K562 (cell line): ENCODE measurements around the gene CCDC60. TPM values are rescaled to one million over a fixed set of nuclear protein-coding genes. Genes with fewer than 3 reads are reported as not detected.
A peak's percentile ranks its signal among the peaks of the same experiment; 100 is the strongest.

ENCODE experiments used
- ATAC-seq: fragments of 200-7000 bp; cut with Tn5 transposase; 3 replicates; pipeline ENCODE4 v1.9.1; 2020; ENCODE audit warnings: moderate library complexity
- BruUV-seq: library from RNA; stranded (reverse); fragments of 400-500 nt; replicated peaks from 2 replicates; lab custom pipeline; 2021; lab: Mats Ljungman, UMichigan
- CTCF ChIA-PET: fragments of 300-600 bp; formaldehyde crosslinking; extraction: SDS; loops from one replicate; lab custom pipeline; 2021; ENCODE audit warnings: low intra/inter-chr PET ratio; lab: Yijun Ruan, JAX
- POLR2A ChIA-PET: fragments of 300-600, 350-650 bp; sonication (Branson Sonifier 250); formaldehyde crosslinking; extraction: SDS; loops from one replicate; lab custom pipeline; 2021; ENCODE audit warnings: antibody characterized with exemption, inconsistent platforms; lab: Yijun Ruan, JAX
- DNase-seq, 4 experiments: peaks; one replicate each; pipeline versions ENCODE4 v3.0.0 to v3.0.0-alpha.2; 2011 to 2018; ENCODE audit warnings: low spot score in 3 of 4, mixed read lengths in 3 of 4; ENCODE audit errors: extremely low read depth in 1 of 4
- FAIRE-seq: peaks from 2 replicates; lab custom pipeline; 2011; peaks lifted over from hg19 to GRCh38; lab: Jason Lieb, UNC
- H2AFZ ChIP-seq: 2 replicates; pipeline ENCODE4 v1.6.0; 2011; ENCODE audit warnings: low read depth, low read length, control low read depth, inconsistent platforms
- H3K27ac ChIP-seq: fragments of 200-600 bp; 3 replicates; pipeline ENCODE4 v1.8.0; 2011; ENCODE audit warnings: low read depth, mild to moderate bottlenecking, control low read depth, inconsistent platforms, low read length, moderate library complexity, mixed read lengths; ENCODE audit errors: extremely low read depth
- H3K27me3 ChIP-seq, 2 experiments: fragments of 300-600 bp in 1 of 2; 2 replicates in 1 of 2; 3 replicates in 1 of 2; pipeline versions ENCODE4 v1.6.0 to v1.8.0; 2011; ENCODE audit warnings: inconsistent platforms in 2 of 2, low read length in 2 of 2, mild to moderate bottlenecking in 1 of 2, mixed read lengths in 1 of 2, moderate library complexity in 1 of 2; ENCODE audit not compliant: control insufficient read depth in 2 of 2, insufficient read depth in 2 of 2
- H3K36me3 ChIP-seq: fragments of 300-600 bp; 3 replicates; pipeline ENCODE4 v1.8.0; 2011; ENCODE audit warnings: mild to moderate bottlenecking, low read length, inconsistent platforms; ENCODE audit not compliant: control insufficient read depth, insufficient read depth
- H3K4me1 ChIP-seq, 2 experiments: fragments of 200-600 bp in 1 of 2; replicated peaks in 1 of 2; 2 replicates in 1 of 2; 3 replicates in 1 of 2; pipeline versions ENCODE4 v1.5.1 to v1.8.0; 2011; ENCODE audit warnings: inconsistent platforms in 2 of 2, low read length in 2 of 2, mild to moderate bottlenecking in 1 of 2, mixed read lengths in 1 of 2, moderate library complexity in 1 of 2; ENCODE audit not compliant: control insufficient read depth in 2 of 2, insufficient read depth in 2 of 2
- H3K4me2 ChIP-seq: 2 replicates; pipeline ENCODE4 v1.6.1; 2011; ENCODE audit warnings: low read length, control low read depth, inconsistent platforms, mixed read lengths; ENCODE audit not compliant: insufficient read depth
- H3K4me3 ChIP-seq: fragments of 200-600 bp; sonication (generic), shearing (Covaris generic); 2 replicates; pipeline ENCODE4 v1.5.1; 2016; ENCODE audit warnings: control low read depth, inconsistent platforms
- H3K79me2 ChIP-seq: fragments of 200-600 bp; 3 replicates; pipeline ENCODE4 v1.8.0; 2011; ENCODE audit warnings: low read length, inconsistent platforms; ENCODE audit not compliant: control insufficient read depth, insufficient read depth
- H3K9ac ChIP-seq, 2 experiments: 2 replicates each; pipeline versions ENCODE4 v1.6.0 to v1.6.1; 2011; ENCODE audit warnings: low read depth in 2 of 2, low read length in 2 of 2, control low read depth in 1 of 2, inconsistent platforms in 1 of 2, mild to moderate bottlenecking in 1 of 2, mixed read lengths in 1 of 2; ENCODE audit not compliant: insufficient read depth in 1 of 2
- H3K9me1 ChIP-seq: one replicate; pipeline ENCODE4 v1.6.0; 2011; ENCODE audit warnings: inconsistent platforms, mild to moderate bottlenecking, low read length, moderate library complexity; ENCODE audit not compliant: control insufficient read depth, insufficient read depth
- H3K9me3 ChIP-seq: replicated peaks from 2 replicates; pipeline ENCODE4 v1.5.1; 2011; ENCODE audit warnings: low read depth, low read length, inconsistent platforms; ENCODE audit not compliant: control insufficient read depth, insufficient read depth
- H4K20me1 ChIP-seq: replicated peaks from 2 replicates; pipeline ENCODE4 v1.6.1; 2011; ENCODE audit warnings: low read length, inconsistent platforms, mixed read lengths; ENCODE audit not compliant: control insufficient read depth, insufficient read depth
- CBFA2T3 ChIP-seq: fragments of 450-650 bp; IDR thresholded peaks from 2 replicates; pipeline ENCODE4 v1.6.1; 2017
- ESRRA ChIP-seq: fragments of 450-650 bp; IDR thresholded peaks from 2 replicates; pipeline ENCODE4 v1.6.1; 2014; ENCODE audit warnings: low read depth, mild to moderate bottlenecking, moderate library complexity, borderline replicate concordance
- EZH2 ChIP-seq: IDR thresholded peaks from 2 replicates; pipeline ENCODE4 v1.6.1; 2012; ENCODE audit warnings: low read depth, mild to moderate bottlenecking, inconsistent platforms, low read length, borderline replicate concordance
- NFE2L1 ChIP-seq: fragments of 450-650 bp; IDR thresholded peaks from 2 replicates; pipeline ENCODE4 v1.6.1; 2016; ENCODE audit warnings: missing genetic modification characterization, low read depth, mild to moderate bottlenecking, missing compliant biosample characterization, moderate library complexity, borderline replicate concordance
- NKRF ChIP-seq: fragments of 450-650 bp; IDR thresholded peaks from 2 replicates; pipeline ENCODE4 v1.6.1; 2016; ENCODE audit warnings: borderline replicate concordance
- PHTF2 ChIP-seq: fragments of 250-450 bp; sonication (Bioruptor Pico); IDR thresholded peaks from 2 replicates; pipeline ENCODE4 v1.5.0; 2021; ENCODE audit warnings: mild to moderate bottlenecking
- ZNF717 ChIP-seq: fragments of 250-450 bp; sonication (Bioruptor Pico); IDR thresholded peaks from 2 replicates; pipeline ENCODE4 v1.5.0; 2021
- ZNF740 ChIP-seq, 3 experiments: fragments of 200-800 bp in 1 of 3; sonication (Bioruptor generic) in 1 of 3; sonication (generic) in 1 of 3; formaldehyde crosslinking in 1 of 3; IDR thresholded peaks; 2 replicates each; pipeline versions ENCODE4 v1.6.1 to v1.8.0; 2016 to 2022; ENCODE audit warnings: mild to moderate bottlenecking in 2 of 3, missing compliant biosample characterization in 2 of 3, missing genetic modification characterization in 2 of 3, missing genetic modification reagents in 1 of 3
- ZNF764 ChIP-seq: fragments of 250-450 bp; sonication (Bioruptor Pico); IDR thresholded peaks from 2 replicates; pipeline ENCODE4 v1.4.0; 2020; ENCODE audit warnings: low read depth, mild to moderate bottlenecking, moderate library complexity
- WGBS: fragments of 100-300 bp; shearing (Covaris generic); methylation state at CpG from one replicate; pipeline ENCODE4 v1.1.6; 2016; ENCODE audit warnings: low coverage, mixed read lengths; ENCODE audit not compliant: insufficient coverage; ENCODE audit errors: missing lambda C conversion rate; 5-methylcytosine and 5-hydroxymethylcytosine counted together
- in situ Hi-C: fragments of 300-500 bp; cut with MboI; formaldehyde crosslinking; loops from 4 replicates; pipeline ENCODE4 v1.15.0; 2018; ENCODE audit warnings: inconsistent platforms, mixed read lengths
- intact Hi-C: fragments of 100-400 bp; cut with micrococcal nuclease; formaldehyde crosslinking; loops from 2 replicates; pipeline ENCODE4 v1.14.2; 2022
- polyA plus RNA-seq, 8 experiments: library from polyadenylated mRNA; depleted of rRNA in 4 of 8; stranded (reverse) in 5 of 8; unstranded in 3 of 8; fragments of >200 nt; fragmentation: Nextera tagmentation in 2 of 8; fragmentation: Illumina TruSeq in 1 of 8; extraction: Ambion mirVana in 2 of 8; extraction: Trizol in 1 of 8; gene quantifications; 2 replicates each; pipeline versions ENCODE4 v1.2.1 to v1.2.3, GENCODE V29; 2011 to 2014; ENCODE audit warnings: inconsistent platforms in 1 of 8, missing spikeins in 1 of 8
- total RNA-seq, 7 experiments: library from RNA; depleted of rRNA in 6 of 7; stranded (reverse); fragments of >200 nt in 6 of 7; fragmentation: Illumina TruSeq in 2 of 7; extraction: Trizol in 2 of 7; gene quantifications; 2 replicates each; pipeline versions ENCODE4 v1.2.1 to v1.2.3, GENCODE V29; 2011 to 2021; ENCODE audit warnings: low replicate concordance in 1 of 7

CCDC60 gene
- total and polyA plus RNA-seq, 9 of the 15 experiments (the other 6 are each of a cell fraction or from before 2014, with no cell fraction given): not detected

- no peak overlapping the region for H2AFZ ChIP-seq
- no peak for ATAC-seq
- no peak overlapping the region for H3K4me2 ChIP-seq
- H3K4me3 ChIP-seq: no peak overlapping the region
- no peak for FAIRE-seq
- ChIA-PET POLR2A (no interaction called here), CTCF (no interaction called here)
- no peaks in the 10 kb centered on the region for H3K27me3 ChIP-seq
- no peaks in the 10 kb centered on the region; the same call in 1 of the 2 replicates for H4K20me1 ChIP-seq
- no peak overlapping the region for H3K9ac ChIP-seq
- in situ Hi-C loops (no loop called here), intact Hi-C loops (no loop called here)
- no peaks in the 10 kb centered on the region for H3K9me1 ChIP-seq
- H3K9me3 ChIP-seq: no peaks in the 10 kb centered on the region
- H3K27ac ChIP-seq: no peak overlapping the region
- H3K79me2 ChIP-seq: no peaks in the 10 kb centered on the region
- 0% methylated on average over 3 of the region's 3 CpGs for WGBS
- no TSS peak for BruUV-seq
- H3K36me3 ChIP-seq: no peaks in the 10 kb centered on the region
- no peaks in the 10 kb centered on the region for H3K4me1 ChIP-seq
- TF ChIP-seq EZH2 (no peak), NFE2L1 (tag) (no peak), ZNF764 (CRISPR knock-in tag) (no peak), PHTF2 (CRISPR knock-in tag) (no peak), ESRRA (peak; percentile 34; the same call in 1 of the 2 replicates), ZNF740 (CRISPR knock-in tag; IDR thresholded peaks at IDR 0.05) (no peak), ZNF740 (tag; IDR thresholded peaks at IDR 0.05) (peak in 1 of 2 experiments; percentile 69; a peak in 1 of 4 replicates), ZNF717 (no peak), CBFA2T3 (no peak), NKRF (no peak)
- no peak for DNase-seq
Measured at GRCh38 chr12:119456824-119457223, 122.3 kb downstream of the CCDC60 start.
